Osteocyte (in vitro differentiated cells): ENCODE results near the gene LRRN3. TPM values are rescaled to one million over a fixed set of nuclear protein-coding genes. Genes with fewer than 3 reads are reported as not detected.

Source experiments
- DNase-seq: peaks from one replicate; pipeline ENCODE4 v3.0.0; 2021; ENCODE audit warnings: mixed read lengths; ENCODE audit not compliant: unreplicated experiment; ENCODE audit errors: extremely low spot score
- H3K27ac Mint-ChIP-seq: one replicate; pipeline ENCODE4 v1.8.0; 2021; ENCODE audit warnings: mild to moderate bottlenecking, mixed read lengths; ENCODE audit not compliant: unreplicated experiment
- H3K27me3 Mint-ChIP-seq: one replicate; pipeline ENCODE4 v1.8.0; 2021; ENCODE audit warnings: mixed read lengths; ENCODE audit not compliant: unreplicated experiment
- H3K36me3 Mint-ChIP-seq: one replicate; pipeline ENCODE4 v1.8.0; 2021; ENCODE audit warnings: mixed read lengths; ENCODE audit not compliant: unreplicated experiment
- H3K4me1 Mint-ChIP-seq: one replicate; pipeline ENCODE4 v1.8.0; 2021; ENCODE audit warnings: mixed read lengths; ENCODE audit not compliant: unreplicated experiment
- H3K4me3 Mint-ChIP-seq: one replicate; pipeline ENCODE4 v1.8.0; 2021; ENCODE audit warnings: mild to moderate bottlenecking, moderate library complexity, mixed read lengths; ENCODE audit not compliant: unreplicated experiment
- H3K9me3 Mint-ChIP-seq: one replicate; pipeline ENCODE4 v1.8.0; 2021; ENCODE audit warnings: mixed read lengths; ENCODE audit not compliant: unreplicated experiment
- CTCF ChIP-seq: fragments of 200-600 bp; sonication (generic); IDR thresholded peaks from 2 replicates; pipeline ENCODE4 v1.5.0; 2021; ENCODE audit warnings: antibody characterized with exemption, mild to moderate bottlenecking, moderate library complexity
- total RNA-seq: library from RNA; stranded (reverse); gene quantifications from 2 replicates; pipeline ENCODE4 v1.2.1, GENCODE V29; 2021

Gene LRRN3
- total RNA-seq, 1 donor from 2014 or later: 0.56 TPM

- no peaks in the 10 kb centered on the region for H3K27me3 Mint-ChIP-seq
- no peak for TF ChIP-seq CTCF
- H3K4me1 Mint-ChIP-seq: no peaks in the 10 kb centered on the region
- H3K27ac Mint-ChIP-seq: no peak overlapping the region
- H3K36me3 Mint-ChIP-seq: no peaks in the 10 kb centered on the region
- H3K4me3 Mint-ChIP-seq: no peak overlapping the region
- no peaks in the 10 kb centered on the region for H3K9me3 Mint-ChIP-seq
- no peak for DNase-seq
Measured at GRCh38 chr7:111126987-111127386, 36.1 kb downstream of the LRRN3 start.

- Mint-ChIP-seq H3K4me3 (no peak overlapping the region), H3K9me3 (no peaks in the 10 kb centered on the region), H3K4me1 (peaks cover 5% of the 10 kb centered on the region), H3K36me3 (no peaks in the 10 kb centered on the region), H3K27me3 (no peaks in the 10 kb centered on the region), H3K27ac (no peak overlapping the region)
- no peak for DNase-seq
- no peak for TF ChIP-seq CTCF
Measured at GRCh38 chr7:111129435-111129834, 38.5 kb downstream of the LRRN3 start.

- no peaks in the 10 kb centered on the region for H3K9me3 Mint-ChIP-seq
Measured at GRCh38 chr7:111132833-111133232, 41.9 kb downstream of the LRRN3 start.

GRCh38 chr7:111137296-111138192 is 46.6 kb downstream of the LRRN3 start:
- Mint-ChIP-seq H3K4me1 (peaks cover 35% of the 10 kb centered on the region), H3K27me3 (no peaks in the 10 kb centered on the region), H3K36me3 (no peaks in the 10 kb centered on the region), H3K9me3 (no peaks in the 10 kb centered on the region), H3K4me3 (no peak overlapping the region), H3K27ac (peak overlapping the region; percentile 84)
- DNase-seq: no peak
- TF ChIP-seq CTCF: no peak

More at GRCh38 chr7:111132833-111133232, 41.9 kb downstream of the LRRN3 start:
- Mint-ChIP-seq H3K27me3 (no peaks in the 10 kb centered on the region), H3K4me3 (no peak overlapping the region), H3K27ac (no peak overlapping the region), H3K4me1 (peaks cover 11% of the 10 kb centered on the region), H3K36me3 (no peaks in the 10 kb centered on the region)
- DNase-seq: no peak
- no peak for TF ChIP-seq CTCF

- Mint-ChIP-seq H3K27ac (peak overlapping the region; percentile 84), H3K9me3 (no peaks in the 10 kb centered on the region), H3K4me3 (no peak overlapping the region), H3K27me3 (no peaks in the 10 kb centered on the region), H3K36me3 (no peaks in the 10 kb centered on the region), H3K4me1 (peaks cover 31% of the 10 kb centered on the region)
- DNase-seq: no peak
- no peak for TF ChIP-seq CTCF
Measured at GRCh38 chr7:111138193-111138569, 47.3 kb downstream of the LRRN3 start.
